C4-2B (cell line): Measurements from ENCODE around the gene PYGO1.

Experiments used
- ZFX ChIP-seq: fragments of 450-650 bp; IDR thresholded peaks from 2 replicates; pipeline ENCODE4 v1.6.1; 2017
- TF ChIP-seq, protein P1 (sequence below): fragments of 450-650 bp; conservative IDR thresholded peaks from 2 replicates; pipeline ENCODE4 v1.5.1; 2017; ENCODE audit warnings: mild to moderate bottlenecking

DNA sequence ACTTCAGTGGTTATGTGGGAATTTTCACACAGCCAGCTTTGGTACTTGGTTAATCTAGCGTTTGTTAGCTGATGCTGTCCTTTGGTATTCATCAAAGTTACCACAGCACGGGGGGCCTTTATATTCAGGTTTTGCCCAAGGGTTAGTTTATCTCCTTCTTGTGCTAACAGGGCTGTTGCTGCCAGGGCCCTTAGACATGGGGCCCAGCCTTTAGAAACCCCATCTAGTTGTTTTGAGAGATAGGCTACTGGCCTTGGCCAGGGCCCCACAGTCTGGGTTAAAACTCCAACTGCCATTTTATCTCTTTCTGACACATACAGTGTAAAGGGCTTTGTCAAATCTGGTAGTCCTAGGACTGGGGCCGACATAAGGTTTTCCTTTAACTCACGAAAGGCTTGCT lies 72.7 kb downstream of the PYGO1 start:
- TF ChIP-seq, protein P1, sequence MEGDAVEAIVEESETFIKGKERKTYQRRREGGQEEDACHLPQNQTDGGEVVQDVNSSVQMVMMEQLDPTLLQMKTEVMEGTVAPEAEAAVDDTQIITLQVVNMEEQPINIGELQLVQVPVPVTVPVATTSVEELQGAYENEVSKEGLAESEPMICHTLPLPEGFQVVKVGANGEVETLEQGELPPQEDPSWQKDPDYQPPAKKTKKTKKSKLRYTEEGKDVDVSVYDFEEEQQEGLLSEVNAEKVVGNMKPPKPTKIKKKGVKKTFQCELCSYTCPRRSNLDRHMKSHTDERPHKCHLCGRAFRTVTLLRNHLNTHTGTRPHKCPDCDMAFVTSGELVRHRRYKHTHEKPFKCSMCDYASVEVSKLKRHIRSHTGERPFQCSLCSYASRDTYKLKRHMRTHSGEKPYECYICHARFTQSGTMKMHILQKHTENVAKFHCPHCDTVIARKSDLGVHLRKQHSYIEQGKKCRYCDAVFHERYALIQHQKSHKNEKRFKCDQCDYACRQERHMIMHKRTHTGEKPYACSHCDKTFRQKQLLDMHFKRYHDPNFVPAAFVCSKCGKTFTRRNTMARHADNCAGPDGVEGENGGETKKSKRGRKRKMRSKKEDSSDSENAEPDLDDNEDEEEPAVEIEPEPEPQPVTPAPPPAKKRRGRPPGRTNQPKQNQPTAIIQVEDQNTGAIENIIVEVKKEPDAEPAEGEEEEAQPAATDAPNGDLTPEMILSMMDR = no peak
- no peak for TF ChIP-seq ZFX
